ENCODE data around the gene ITK. TPM values are rescaled to one million over a fixed set of nuclear protein-coding genes. Genes with fewer than 3 reads are reported as not detected.

The ITK gene
- total and polyA plus RNA-seq, 2 of the 8 experiments (the other 6 are each of a cell fraction or from before 2014, with no cell fraction given) = 0.05 TPM; not detected in 1

DNA sequence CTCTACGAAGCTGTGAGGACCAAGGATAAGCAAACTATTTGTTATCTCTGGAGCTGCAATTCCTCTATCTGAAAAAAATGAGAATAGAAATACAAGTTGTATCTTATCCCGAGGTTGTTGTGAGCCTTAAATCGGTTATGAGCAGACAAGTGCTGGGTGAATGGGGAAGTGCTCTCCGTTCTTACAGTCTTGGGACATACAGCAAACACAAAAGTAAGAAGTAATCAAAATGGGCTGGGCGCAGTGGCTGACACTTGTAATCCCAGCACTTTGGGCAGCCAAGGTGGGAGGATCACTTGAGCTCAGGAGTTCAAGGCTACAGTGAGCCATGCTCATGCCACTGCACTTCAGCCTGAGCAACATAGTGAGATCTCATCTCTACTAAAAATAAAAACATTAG is 31.7 kb downstream of the ITK start:
- H4K91ac ChIP-seq (replicated peaks; ENCODE audit: insufficient read length, low read length) = no peak overlapping the region
- H2BK120ac ChIP-seq (replicated peaks; ENCODE audit: low read depth, low read length) = no peak overlapping the region
- H3K4me3 ChIP-seq (ENCODE audit: extremely low read depth in 1 of 4, insufficient read depth in 2 of 4, low read depth in 3 of 4, low read length in 4 of 4) = no peak overlapping the region
- no peak overlapping the region for H2BK12ac ChIP-seq (ENCODE audit: low read depth, low read length)
- no peak overlapping the region for H4K8ac ChIP-seq (ENCODE audit: extremely low read depth, insufficient read depth, low read length)
- H2AFZ ChIP-seq (ENCODE audit: low read length) = no peak overlapping the region
- no peak overlapping the region for H3K18ac ChIP-seq (ENCODE audit: extremely low read depth, low read length)
- H3K27me3 ChIP-seq (replicated peaks in 1 of 4; ENCODE audit: control insufficient read depth in 3 of 4, extremely low read depth in 1 of 4, insufficient read depth in 3 of 4, low read length in 3 of 4) = no peaks in the 10 kb centered on the region
- no peak overlapping the region for H3K4me2 ChIP-seq (ENCODE audit: insufficient read depth in 1 of 2, low read depth in 2 of 2, low read length in 2 of 2)
- no peak overlapping the region for H2AK5ac ChIP-seq (ENCODE audit: low read depth, low read length)
- no peaks in the 10 kb centered on the region; a peak in 1 of 4 replicates for H3K9me3 ChIP-seq (ENCODE audit: insufficient read depth in 2 of 2, low read depth in 1 of 2, low read length in 1 of 2)
- H4K5ac ChIP-seq (ENCODE audit: insufficient read length, low read depth, low read length) = no peak overlapping the region
- DNase-seq (ENCODE audit: low read depth in 1 of 2, low spot score in 2 of 2) = no peak
- no peaks in the 10 kb centered on the region; the same call in 1 of the 2 replicates for H3K79me1 ChIP-seq (ENCODE audit: low read depth, low read length)
- H3K14ac ChIP-seq (ENCODE audit: insufficient read length) = no peak overlapping the region
- H4K20me1 ChIP-seq (replicated peaks in 1 of 2; ENCODE audit: control insufficient read depth in 1 of 2, insufficient read depth in 2 of 2, low read length in 2 of 2) = no peaks in the 10 kb centered on the region
- H2BK20ac ChIP-seq (ENCODE audit: low read length) = no peak overlapping the region
- no peak overlapping the region for H2BK15ac ChIP-seq (ENCODE audit: low read length)
- no peak overlapping the region for H2BK5ac ChIP-seq (ENCODE audit: low read depth, low read length)
- H3K27ac ChIP-seq (ENCODE audit: low read depth, low read length) = no peak overlapping the region
- no peak for FAIRE-seq
- no peak overlapping the region for H3K23ac ChIP-seq (ENCODE audit: insufficient read length)
- no peak overlapping the region for H3K9ac ChIP-seq (replicated peaks in 1 of 4; ENCODE audit: extremely low read depth in 1 of 4, low read depth in 3 of 4, low read length in 3 of 4)
- no peaks in the 10 kb centered on the region; the same call in 1 of the 2 replicates for H3K23me2 ChIP-seq (ENCODE audit: low read depth, low read length)
- POLR2A ChIA-PET (ENCODE audit: partially characterized antibody) = no interaction called here
- WGBS, 2 experiments (ENCODE audit: extremely low coverage in 1 of 2, insufficient coverage in 1 of 2, insufficient read length in 1 of 2, insufficient replicate concordance in 2 of 2, low coverage in 1 of 2, low lambda C conversion rate in 2 of 2, missing lambda C conversion rate in 1 of 2) = 90% methylated on average over 5 of the region's 5 CpGs; no CpG with 5 or more reads in 1 of the 2 experiments
- no peaks in the 10 kb centered on the region for H3K79me2 ChIP-seq (ENCODE audit: control insufficient read depth in 1 of 2, insufficient read depth in 2 of 2, low read length in 2 of 2)
- CTCF ChIA-PET (ENCODE audit: partially characterized antibody) = interaction anchor here (0.6 to 0.9 kb wide), 2 partner anchors 41 to 42 kb away, joined by 3 read pairs; no protein-coding TSS in a partner anchor
- no peaks in the 10 kb centered on the region for H3K4me1 ChIP-seq (replicated peaks in 1 of 4; ENCODE audit: control insufficient read depth in 3 of 4, insufficient read depth in 4 of 4, low read length in 3 of 4)
- H3K36me3 ChIP-seq (ENCODE audit: control insufficient read depth in 2 of 4, insufficient read depth in 4 of 4, low read length in 3 of 4) = no peaks in the 10 kb centered on the region
- no peak overlapping the region for H3K4ac ChIP-seq (replicated peaks; ENCODE audit: insufficient read length, low read depth, low read length)
- no peak overlapping the region for H3K56ac ChIP-seq (replicated peaks; ENCODE audit: insufficient read length, low read depth, low read length)
- no peak for TF ChIP-seq TAF7 (optimal IDR thresholded peaks at IDR 0.05; ENCODE audit: borderline replicate concordance, low read depth, low read length)
- TF ChIP-seq SP2 (IDR thresholded peaks at IDR 0.05; ENCODE audit: low read length) = no peak
- no peak for TF ChIP-seq SIN3A (conservative IDR thresholded peaks at IDR 0.05 in 1 of 2, IDR thresholded peaks at IDR 0.05 in 1 of 2; ENCODE audit: low read depth in 1 of 2, low read length in 2 of 2)
- no peak for TF ChIP-seq SAP30 (IDR thresholded peaks at IDR 0.05; ENCODE audit: insufficient read depth, insufficient replicate concordance, low read length)
- TF ChIP-seq RXRA (IDR thresholded peaks at IDR 0.05; ENCODE audit: insufficient read depth, low read depth, low read length) = no peak
- TF ChIP-seq KDM4A (IDR thresholded peaks at IDR 0.05; ENCODE audit: low read depth, low read length, severe bottlenecking) = no peak
- no peak for TF ChIP-seq HDAC6 (IDR thresholded peaks at IDR 0.05; ENCODE audit: low read depth, low read length)
- TF ChIP-seq CHD2 (IDR thresholded peaks at IDR 0.05; ENCODE audit: low read length) = no peak
- no peak for TF ChIP-seq TBP (IDR thresholded peaks at IDR 0.05; ENCODE audit: low read depth, low read length)
- TF ChIP-seq ZNF274 (IDR thresholded peaks at IDR 0.05; ENCODE audit: borderline replicate concordance, extremely low read depth, low read length) = no peak
- no peak for TF ChIP-seq POU5F1 (IDR thresholded peaks at IDR 0.05; ENCODE audit: low read depth, low read length)
- no peak for TF ChIP-seq HDAC2 (IDR thresholded peaks at IDR 0.05; ENCODE audit: borderline replicate concordance in 1 of 2, low read depth in 2 of 2, low read length in 2 of 2)
- TF ChIP-seq SRF (IDR thresholded peaks at IDR 0.05; ENCODE audit: low read depth, low read length) = no peak
- TF ChIP-seq CBX8 (IDR thresholded peaks at IDR 0.05; ENCODE audit: borderline replicate concordance, low read depth, low read length) = no peak

Measured in H1 (cell line).